AG09319 (cell line): Measurements from ENCODE around the gene SIL1.
"Not testable (repeated sequence)": the region's sequence is repeated elsewhere in the genome, so short reads cannot be mapped to it uniquely, and the experiment has no call there.

ENCODE experiments used
- DNase-seq: peaks from one replicate; pipeline ENCODE4 v3.0.0-alpha.2; 2010; ENCODE audit warnings: low read depth; ENCODE audit errors: extremely low read depth
- CTCF ChIP-seq: IDR thresholded peaks from 2 replicates; pipeline ENCODE4 v1.5.1; 2011; ENCODE audit warnings: low read depth, mild to moderate bottlenecking, inconsistent platforms, low read length, moderate library complexity

Gene SIL1

GRCh38 chr5:139116100-139116655, 82.0 kb downstream of the SIL1 start:
- TF ChIP-seq CTCF, result no peak
- no peak for DNase-seq

GRCh38 chr5:139113892-139114291, 84.3 kb downstream of the SIL1 start:
- DNase-seq, result no peak
- no peak for TF ChIP-seq CTCF

- not testable (repeated sequence) for DNase-seq
Measured at GRCh38 chr5:139112362-139112761, 85.8 kb downstream of the SIL1 start.

- DNase-seq, result no peak
- no peak for TF ChIP-seq CTCF
Measured at GRCh38 chr5:139110526-139111168, 87.5 kb downstream of the SIL1 start.

GRCh38 chr5:139108063-139108824, 89.9 kb downstream of the SIL1 start:
- no peak for DNase-seq
- TF ChIP-seq CTCF, result no peak

GRCh38 chr5:139105621-139106071, 92.5 kb downstream of the SIL1 start:
- DNase-seq, result no peak

More at GRCh38 chr5:139105621-139106071, 92.5 kb downstream of the SIL1 start:
- TF ChIP-seq CTCF, result no peak
